ENCODE results near the gene PRMT2. TPM values are rescaled to one million over a fixed set of nuclear protein-coding genes. Genes with fewer than 3 reads are reported as not detected.

Gene PRMT2
- polyA plus RNA-seq, 4 donors: 55.7 to 77.0 (median 70.6) TPM

- no peak for FAIRE-seq
Measured at GRCh38 chr21:46600978-46601377, 34.5 kb upstream of the PRMT2 start.

GRCh38 chr21:46603228-46603627 is 32.2 kb upstream of the PRMT2 start:
- 38 to 47% (median 46%) methylated on average over 7 to 9 of the region's 9 CpGs for WGBS, 3 donors
- no peak overlapping the region for H3K4me3 ChIP-seq (ENCODE audit: low read depth in 1 of 3, low read length in 3 of 3)
- H3K27me3 ChIP-seq (ENCODE audit: control insufficient read depth in 3 of 3, insufficient read depth in 3 of 3, low read length in 3 of 3): no peaks in the 10 kb centered on the region
- no peaks in the 10 kb centered on the region for H3K36me3 ChIP-seq (ENCODE audit: control insufficient read depth in 3 of 3, insufficient read depth in 2 of 3, low read depth in 1 of 3, low read length in 3 of 3)
- DNase-seq (no peak), FAIRE-seq (no peak)
- no peaks in the 10 kb centered on the region for H3K4me1 ChIP-seq (ENCODE audit: control insufficient read depth in 3 of 3, insufficient read depth in 2 of 3, low read depth in 1 of 3, low read length in 2 of 3)
- no peak overlapping the region for H3K27ac ChIP-seq (ENCODE audit: low read depth in 1 of 3, low read length in 2 of 3)
- no peaks in the 10 kb centered on the region for H3K9me3 ChIP-seq (ENCODE audit: control insufficient read depth in 2 of 2, insufficient read depth in 1 of 2, low read depth in 1 of 2, low read length in 1 of 2)

More at GRCh38 chr21:46600978-46601377, 34.5 kb upstream of the PRMT2 start:
- Histone ChIP-seq H3K4me3 (ENCODE audit: low read depth in 1 of 3, low read length in 3 of 3) (no peak overlapping the region), H3K36me3 (ENCODE audit: control insufficient read depth in 3 of 3, insufficient read depth in 2 of 3, low read depth in 1 of 3, low read length in 3 of 3) (no peaks in the 10 kb centered on the region), H3K9me3 (ENCODE audit: control insufficient read depth in 2 of 2, insufficient read depth in 1 of 2, low read depth in 1 of 2, low read length in 1 of 2) (no peaks in the 10 kb centered on the region), H3K27ac (ENCODE audit: low read depth in 1 of 3, low read length in 2 of 3) (no peak overlapping the region), H3K27me3 (ENCODE audit: control insufficient read depth in 3 of 3, insufficient read depth in 3 of 3, low read length in 3 of 3) (no peaks in the 10 kb centered on the region), H3K4me1 (ENCODE audit: control insufficient read depth in 3 of 3, insufficient read depth in 2 of 3, low read depth in 1 of 3, low read length in 2 of 3) (no peaks in the 10 kb centered on the region)
- WGBS, 3 donors: 51 to 68% (median 56%) methylated on average over 9 of the region's 9 CpGs
- DNase-seq: no peak

DNA sequence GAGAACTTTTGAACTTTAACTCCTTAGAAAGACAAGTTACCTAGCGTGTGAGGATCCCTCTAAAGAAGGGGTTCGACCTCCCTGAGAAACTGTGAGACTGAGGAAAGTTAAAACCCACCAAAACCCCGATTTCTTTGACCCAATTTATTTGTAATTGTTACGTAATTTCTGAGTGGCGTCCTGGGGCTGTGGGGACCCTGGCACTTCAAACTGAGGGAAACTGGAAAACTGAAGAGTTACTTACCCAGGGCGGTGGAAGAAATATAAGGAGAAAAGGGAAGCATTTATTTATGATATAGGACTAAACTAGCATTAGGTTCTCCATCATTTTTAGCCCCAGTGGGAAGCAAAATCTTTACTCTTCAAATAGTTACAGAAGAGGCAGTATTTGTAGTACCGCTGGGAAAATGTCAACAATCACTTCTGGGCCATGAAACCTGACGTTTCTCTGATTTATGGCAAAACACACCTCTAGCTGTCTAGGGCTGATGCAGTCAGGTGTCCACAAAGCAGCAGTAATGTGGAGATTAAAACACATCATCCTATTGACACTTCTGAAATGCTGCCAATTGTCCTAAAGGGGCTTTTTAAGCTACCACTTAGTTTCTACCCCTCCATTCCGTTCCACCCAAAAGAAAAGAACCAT is 31.0 kb upstream of the PRMT2 start:
- Histone ChIP-seq H3K4me1 (ENCODE audit: control insufficient read depth in 3 of 3, insufficient read depth in 2 of 3, low read depth in 1 of 3, low read length in 2 of 3) (no peaks in the 10 kb centered on the region), H3K36me3 (ENCODE audit: control insufficient read depth in 3 of 3, insufficient read depth in 2 of 3, low read depth in 1 of 3, low read length in 3 of 3) (no peaks in the 10 kb centered on the region), H3K27me3 (ENCODE audit: control insufficient read depth in 3 of 3, insufficient read depth in 3 of 3, low read length in 3 of 3) (no peaks in the 10 kb centered on the region), H3K27ac (ENCODE audit: low read depth in 1 of 3, low read length in 2 of 3) (no peak overlapping the region), H3K9me3 (ENCODE audit: control insufficient read depth in 2 of 2, insufficient read depth in 1 of 2, low read depth in 1 of 2, low read length in 1 of 2) (no peaks in the 10 kb centered on the region), H3K4me3 (ENCODE audit: low read depth in 1 of 3, low read length in 3 of 3) (peak overlapping the region in 1 of 3 donors; percentile 23)
- DNase-seq: no peak
- FAIRE-seq: no peak
- WGBS, 3 donors: 70 to 77% (median 72%) methylated on average over 9 of the region's 9 CpGs

- Histone ChIP-seq H3K4me1 (ENCODE audit: control insufficient read depth in 3 of 3, insufficient read depth in 2 of 3, low read depth in 1 of 3, low read length in 2 of 3) (no peaks in the 10 kb centered on the region), H3K27ac (ENCODE audit: low read depth in 1 of 3, low read length in 2 of 3) (peak within 1 kb of the TSS in 1 of 3 donors; percentile 39), H3K4me3 (ENCODE audit: low read depth in 1 of 3, low read length in 3 of 3) (peak within 1 kb of the TSS in 1 of 3 donors; percentile 23), H3K9me3 (ENCODE audit: control insufficient read depth in 2 of 2, insufficient read depth in 1 of 2, low read depth in 1 of 2, low read length in 1 of 2) (peaks cover 0 to 1% of the 10 kb centered on the region in 2 donors), H3K27me3 (ENCODE audit: control insufficient read depth in 3 of 3, insufficient read depth in 3 of 3, low read length in 3 of 3) (no peaks in the 10 kb centered on the region), H3K36me3 (ENCODE audit: control insufficient read depth in 3 of 3, insufficient read depth in 2 of 3, low read depth in 1 of 3, low read length in 3 of 3) (no peaks in the 10 kb centered on the region)
- no peak for DNase-seq
- 71 to 73% (median 72%) methylated on average over 15 of the region's 15 CpGs for WGBS, 3 donors
- no peak for FAIRE-seq
Measured at GRCh38 chr21:46604975-46605766, 30.3 kb upstream of the PRMT2 start, which contains the start of gene S100B. Gene S100B, minus strand, starts transcription at chr21:46605082. Its CDS starts 2,667 bp downstream, at chr21:46602415.

DNA sequence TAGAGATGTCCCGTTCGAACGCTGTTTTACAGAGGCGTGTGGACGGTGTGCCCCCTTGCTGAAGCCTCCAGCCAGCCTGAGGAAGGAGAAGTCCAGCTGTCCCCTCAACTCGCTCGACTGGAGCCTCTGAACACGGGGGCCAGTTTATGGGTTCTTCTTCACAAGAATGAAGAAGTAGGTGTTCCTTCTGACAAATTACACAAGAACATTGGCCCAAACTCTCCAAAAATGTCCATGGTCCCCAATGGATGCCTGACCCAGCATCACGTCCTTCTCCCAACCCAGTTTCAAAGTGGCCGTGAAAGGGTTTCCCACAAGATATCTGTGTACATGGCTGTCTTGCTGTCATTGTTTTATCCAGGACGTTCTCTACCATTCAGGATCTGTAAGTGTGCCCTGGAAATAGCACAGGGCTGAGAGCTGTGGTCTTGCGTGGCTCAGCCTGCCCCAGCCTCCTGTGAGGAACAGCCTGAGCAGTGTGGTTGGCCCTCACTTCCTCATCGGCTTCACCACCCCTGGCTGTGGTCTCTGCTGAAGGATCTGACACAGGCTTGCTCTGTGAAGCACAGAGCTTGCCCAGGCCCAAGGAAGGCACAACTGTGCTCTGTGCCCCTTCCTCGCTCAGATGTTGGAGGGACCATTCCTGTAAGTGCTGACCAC is 29.6 kb upstream of the PRMT2 start:
- H3K27ac ChIP-seq (ENCODE audit: low read depth in 1 of 3, low read length in 2 of 3): peak overlapping the region in 1 of 3 donors; percentile 39
- DNase-seq (peak in 1 of 2 donors; percentile 40), FAIRE-seq (no peak)
- no peaks in the 10 kb centered on the region for H3K4me1 ChIP-seq (ENCODE audit: control insufficient read depth in 3 of 3, insufficient read depth in 2 of 3, low read depth in 1 of 3, low read length in 2 of 3)
- no peak overlapping the region for H3K4me3 ChIP-seq (ENCODE audit: low read depth in 1 of 3, low read length in 3 of 3)
- WGBS, 3 donors: 74 to 80% (median 74%) methylated on average over 14 of the region's 14 CpGs
- H3K9me3 ChIP-seq (ENCODE audit: control insufficient read depth in 2 of 2, insufficient read depth in 1 of 2, low read depth in 1 of 2, low read length in 1 of 2): peaks cover 0 to 8% of the 10 kb centered on the region in 2 donors
- no peaks in the 10 kb centered on the region for H3K27me3 ChIP-seq (ENCODE audit: control insufficient read depth in 3 of 3, insufficient read depth in 3 of 3, low read length in 3 of 3)
- no peaks in the 10 kb centered on the region for H3K36me3 ChIP-seq (ENCODE audit: control insufficient read depth in 3 of 3, insufficient read depth in 2 of 3, low read depth in 1 of 3, low read length in 3 of 3)

DNA sequence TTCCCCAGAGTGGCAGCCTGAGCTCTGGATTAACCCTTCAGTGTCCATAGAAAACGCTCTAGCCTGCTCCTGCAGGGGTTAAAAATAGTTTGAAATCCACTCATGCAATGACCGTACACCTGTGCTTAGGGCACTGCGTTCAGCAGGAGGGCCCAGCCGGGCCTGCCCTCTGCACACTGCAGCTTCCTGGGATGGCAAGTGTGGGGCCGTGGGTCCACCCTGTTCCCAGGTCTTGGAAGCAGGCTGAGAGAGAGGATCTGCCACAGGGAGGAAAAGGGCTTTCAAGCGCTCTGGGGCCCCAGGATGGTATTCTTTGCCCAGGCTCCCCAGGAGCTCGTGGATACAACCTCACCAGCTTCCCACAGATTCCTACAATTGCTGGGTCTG is 29.1 kb upstream of the PRMT2 start:
- peaks cover 0 to 8% of the 10 kb centered on the region in 2 donors for H3K9me3 ChIP-seq (ENCODE audit: control insufficient read depth in 2 of 2, insufficient read depth in 1 of 2, low read depth in 1 of 2, low read length in 1 of 2)
- DNase-seq (no peak), FAIRE-seq (no peak)
- H3K4me1 ChIP-seq (ENCODE audit: control insufficient read depth in 3 of 3, insufficient read depth in 2 of 3, low read depth in 1 of 3, low read length in 2 of 3): no peaks in the 10 kb centered on the region
- no peaks in the 10 kb centered on the region for H3K27me3 ChIP-seq (ENCODE audit: control insufficient read depth in 3 of 3, insufficient read depth in 3 of 3, low read length in 3 of 3)
- H3K4me3 ChIP-seq (ENCODE audit: low read depth in 1 of 3, low read length in 3 of 3): no peak overlapping the region
- H3K27ac ChIP-seq (ENCODE audit: low read depth in 1 of 3, low read length in 2 of 3): no peak overlapping the region
- H3K36me3 ChIP-seq (ENCODE audit: control insufficient read depth in 3 of 3, insufficient read depth in 2 of 3, low read depth in 1 of 3, low read length in 3 of 3): no peaks in the 10 kb centered on the region
- 58 to 74% (median 71%) methylated on average over 7 of the region's 7 CpGs for WGBS, 3 donors

DNA sequence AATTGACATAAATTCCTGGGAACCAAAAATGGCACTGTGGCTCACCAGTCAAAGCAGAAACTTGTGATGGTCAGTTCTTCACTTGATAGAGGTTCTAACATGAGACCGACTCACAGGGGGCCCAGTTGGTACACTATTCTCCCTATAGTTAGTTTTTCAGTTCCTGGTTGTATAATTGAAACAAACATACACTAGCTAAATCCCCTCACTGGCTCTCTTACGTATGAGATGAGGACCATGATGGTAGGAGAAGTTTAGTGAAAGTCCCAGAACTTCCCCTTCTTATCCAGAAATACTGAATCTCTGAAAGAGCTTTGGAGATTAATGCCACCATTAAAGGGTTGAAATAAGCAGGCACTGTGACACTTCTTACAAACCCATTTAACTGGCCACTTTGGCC is 27.8 kb upstream of the PRMT2 start:
- Histone ChIP-seq H3K27ac (ENCODE audit: low read depth in 1 of 3, low read length in 2 of 3) (no peak overlapping the region), H3K4me3 (ENCODE audit: low read depth in 1 of 3, low read length in 3 of 3) (no peak overlapping the region), H3K4me1 (ENCODE audit: control insufficient read depth in 3 of 3, insufficient read depth in 2 of 3, low read depth in 1 of 3, low read length in 2 of 3) (no peaks in the 10 kb centered on the region), H3K36me3 (ENCODE audit: control insufficient read depth in 3 of 3, insufficient read depth in 2 of 3, low read depth in 1 of 3, low read length in 3 of 3) (no peaks in the 10 kb centered on the region), H3K9me3 (ENCODE audit: control insufficient read depth in 2 of 2, insufficient read depth in 1 of 2, low read depth in 1 of 2, low read length in 1 of 2) (peaks cover 0 to 8% of the 10 kb centered on the region in 2 donors), H3K27me3 (ENCODE audit: control insufficient read depth in 3 of 3, insufficient read depth in 3 of 3, low read length in 3 of 3) (no peaks in the 10 kb centered on the region)
- DNase-seq (no peak), FAIRE-seq (no peak)
- 88 to 92% (median 88%) methylated on average over 2 of the region's 2 CpGs for WGBS, 3 donors

GRCh38 chr21:46608672-46609111 is 26.8 kb upstream of the PRMT2 start:
- H3K4me1 ChIP-seq (ENCODE audit: control insufficient read depth in 3 of 3, insufficient read depth in 2 of 3, low read depth in 1 of 3, low read length in 2 of 3): no peaks in the 10 kb centered on the region
- FAIRE-seq (no peak), DNase-seq (no peak)
- WGBS, 3 donors: 65 to 76% (median 72%) methylated on average over 3 of the region's 3 CpGs
- no peaks in the 10 kb centered on the region for H3K36me3 ChIP-seq (ENCODE audit: control insufficient read depth in 3 of 3, insufficient read depth in 2 of 3, low read depth in 1 of 3, low read length in 3 of 3)
- H3K9me3 ChIP-seq (ENCODE audit: control insufficient read depth in 2 of 2, insufficient read depth in 1 of 2, low read depth in 1 of 2, low read length in 1 of 2): peaks cover 0 to 8% of the 10 kb centered on the region in 2 donors
- no peaks in the 10 kb centered on the region for H3K27me3 ChIP-seq (ENCODE audit: control insufficient read depth in 3 of 3, insufficient read depth in 3 of 3, low read length in 3 of 3)
- no peak overlapping the region for H3K27ac ChIP-seq (ENCODE audit: low read depth in 1 of 3, low read length in 2 of 3)
- H3K4me3 ChIP-seq (ENCODE audit: low read depth in 1 of 3, low read length in 3 of 3): no peak overlapping the region

Measured in small intestine (tissue), 7 donors.